SK-N-SH (cell line): ENCODE results near the gene ZFP90. TPM values are rescaled to one million over a fixed set of nuclear protein-coding genes. Genes with fewer than 3 reads are reported as not detected.
A peak's percentile ranks its signal among the peaks of the same experiment; 100 is the strongest.

Source experiments
- CTCF ChIA-PET: fragments of 300-600, 350-600 bp; formaldehyde crosslinking; extraction: SDS; loops from one replicate; lab custom pipeline; 2021; lab: Yijun Ruan, JAX
- POLR2A ChIA-PET: fragments of 350-600 bp; sonication (Branson Sonifier 250); formaldehyde crosslinking; extraction: SDS; loops from one replicate; lab custom pipeline; 2020; ENCODE audit warnings: antibody characterized with exemption, inconsistent platforms; lab: Yijun Ruan, JAX
- DNase-seq: peaks from one replicate; pipeline ENCODE4 v3.0.0; 2012
- H2AFZ ChIP-seq: fragments of 200-600 bp; sonication (generic); 2 replicates; pipeline ENCODE4 v1.8.1; 2016; ENCODE audit warnings: antibody characterized with exemption, mild to moderate bottlenecking, low read depth
- H3F3A ChIP-seq: fragments of 200-600 bp; sonication (generic); replicated peaks from 2 replicates; pipeline ENCODE3; 2016; ENCODE audit warnings: antibody characterized with exemption, mild to moderate bottlenecking; ENCODE audit not compliant: insufficient read depth
- H3K27ac ChIP-seq, 2 experiments: fragments of 200-500 bp in 1 of 2; fragments of 200-600 bp in 1 of 2; sonication (Bioruptor generic) in 1 of 2; sonication (generic), shearing (Covaris generic) in 1 of 2; 2 replicates each; pipeline versions ENCODE4 v1.5.1 to v1.6.1; 2014 to 2016; ENCODE audit warnings: low read depth in 2 of 2, inconsistent platforms in 1 of 2, low read length in 1 of 2, mild to moderate bottlenecking in 1 of 2, mixed read lengths in 1 of 2
- H3K27me3 ChIP-seq: fragments of 200-600 bp; sonication (generic), shearing (Covaris generic); 2 replicates; pipeline ENCODE4 v1.6.1; 2016; ENCODE audit warnings: mixed run types; ENCODE audit not compliant: insufficient read depth
- H3K36me3 ChIP-seq, 2 experiments: fragments of 200-500 bp in 1 of 2; fragments of 200-600 bp in 1 of 2; sonication (Bioruptor generic) in 1 of 2; sonication (generic) in 1 of 2; replicated peaks in 1 of 2; 2 replicates each; pipeline versions ENCODE3 to v1.5.1; 2014 to 2016; ENCODE audit warnings: low read length in 1 of 2, mild to moderate bottlenecking in 1 of 2; ENCODE audit not compliant: insufficient read depth in 2 of 2, control insufficient read depth in 1 of 2
- H3K4me1 ChIP-seq, 2 experiments: fragments of 200-500 bp in 1 of 2; fragments of 200-600 bp in 1 of 2; sonication (Bioruptor generic) in 1 of 2; sonication (generic), shearing (Covaris generic) in 1 of 2; 2 replicates each; pipeline versions ENCODE4 v1.5.1 to v1.6.1; 2014 to 2016; ENCODE audit warnings: low read depth in 1 of 2, low read length in 1 of 2, mixed run types in 1 of 2; ENCODE audit not compliant: insufficient read depth in 2 of 2, control insufficient read depth in 1 of 2
- H3K4me2 ChIP-seq: fragments of 200-600 bp; sonication (generic), shearing (Covaris generic); 2 replicates; pipeline ENCODE4 v1.6.1; 2017; ENCODE audit warnings: mixed run types
- H3K4me3 ChIP-seq, 2 experiments: fragments of 200-500 bp in 1 of 2; fragments of 200-600 bp in 1 of 2; sonication (Bioruptor generic) in 1 of 2; sonication (generic), shearing (Covaris generic) in 1 of 2; 2 replicates each; pipeline versions ENCODE4 v1.5.1 to v1.8.1; 2014 to 2016; ENCODE audit warnings: low read depth in 2 of 2, inconsistent platforms in 1 of 2, low read length in 1 of 2, mild to moderate bottlenecking in 1 of 2, mixed read lengths in 1 of 2, moderate library complexity in 1 of 2
- H3K79me2 ChIP-seq: fragments of 200-600 bp; sonication (generic); 2 replicates; pipeline ENCODE4 v1.8.1; 2017; ENCODE audit warnings: mild to moderate bottlenecking; ENCODE audit not compliant: insufficient read depth
- H3K9ac ChIP-seq: fragments of 200-600 bp; sonication (generic); 2 replicates; pipeline ENCODE4 v1.6.1; 2017; ENCODE audit warnings: mixed run types
- H3K9me2 ChIP-seq: fragments of 200-600 bp; sonication (generic); 2 replicates; pipeline ENCODE4 v1.6.1; 2017; ENCODE audit warnings: mixed run types
- H3K9me3 ChIP-seq: fragments of 200-600 bp; sonication (generic); 2 replicates; pipeline ENCODE4 v1.6.1; 2017; ENCODE audit warnings: mixed run types, mild to moderate bottlenecking, moderate library complexity
- H4K20me1 ChIP-seq: fragments of 200-600 bp; sonication (generic); 2 replicates; pipeline ENCODE4 v1.6.1; 2017; ENCODE audit warnings: mild to moderate bottlenecking, mixed run types; ENCODE audit not compliant: insufficient read depth
- CHD2 ChIP-seq: fragments of 150-350 bp; IDR thresholded peaks from 2 replicates; pipeline ENCODE4 v1.6.1; 2018; ENCODE audit warnings: low read length; ENCODE audit not compliant: partially characterized antibody
- ELF1 ChIP-seq: IDR thresholded peaks from 2 replicates; pipeline ENCODE4 v1.4.0; 2012
- EP300 ChIP-seq, 2 experiments: IDR thresholded peaks; 2 replicates each; pipeline versions ENCODE4 v1.4.0 to v1.6.1; 2012; ENCODE audit warnings: borderline replicate concordance in 1 of 2, low read depth in 1 of 2, low read length in 1 of 2
- FOXJ3 ChIP-seq: sonication (generic); formaldehyde crosslinking; IDR thresholded peaks from 2 replicates; pipeline ENCODE4 v1.5.1; 2020; ENCODE audit warnings: mild to moderate bottlenecking, missing genetic modification reagents
- FOXM1 ChIP-seq: IDR thresholded peaks from 2 replicates; pipeline ENCODE4 v1.4.0; 2012; ENCODE audit warnings: low read depth, mild to moderate bottlenecking
- GABPA ChIP-seq: IDR thresholded peaks from 2 replicates; pipeline ENCODE4 v1.4.0; 2012; ENCODE audit warnings: low read depth, mild to moderate bottlenecking
- GATA2 ChIP-seq: sonication (generic); formaldehyde crosslinking; IDR thresholded peaks from 2 replicates; pipeline ENCODE4 v1.5.0; 2020; ENCODE audit warnings: mild to moderate bottlenecking, missing genetic modification reagents
- JUND ChIP-seq: IDR thresholded peaks from 2 replicates; pipeline ENCODE4 v1.4.0; 2012
- MEF2A ChIP-seq: IDR thresholded peaks from 2 replicates; pipeline ENCODE4 v1.4.0; 2012; ENCODE audit warnings: low read depth, borderline replicate concordance
- POLR2AphosphoS5 ChIP-seq: IDR thresholded peaks from 2 replicates; pipeline ENCODE4 v1.6.1; 2012; ENCODE audit warnings: low read depth, low read length
- RCOR1 ChIP-seq: fragments of 150-350 bp; IDR thresholded peaks from 2 replicates; pipeline ENCODE4 v1.6.1; 2017; ENCODE audit warnings: antibody characterized with exemption, low read length
- RXRA ChIP-seq: IDR thresholded peaks from 2 replicates; pipeline ENCODE4 v1.4.0; 2012; ENCODE audit warnings: low read depth, mild to moderate bottlenecking, borderline replicate concordance
- SIN3A ChIP-seq: IDR thresholded peaks from 2 replicates; pipeline ENCODE4 v1.6.1; 2012; ENCODE audit warnings: low read depth, mild to moderate bottlenecking, low read length, moderate library complexity, borderline replicate concordance
- SMC3 ChIP-seq: IDR thresholded peaks from 2 replicates; pipeline ENCODE4 v1.6.1; 2012; ENCODE audit warnings: low read depth, low read length, improper control_type of control experiment
- TEAD4 ChIP-seq: IDR thresholded peaks from 2 replicates; pipeline ENCODE4 v1.4.0; 2012; ENCODE audit warnings: mild to moderate bottlenecking, borderline replicate concordance; ENCODE audit not compliant: insufficient read depth
- USF1 ChIP-seq: IDR thresholded peaks from 2 replicates; pipeline ENCODE4 v1.4.0; 2012; ENCODE audit warnings: low read depth, borderline replicate concordance
- USF2 ChIP-seq: fragments of 150-350 bp; IDR thresholded peaks from 2 replicates; pipeline ENCODE4 v1.6.1; 2017; ENCODE audit warnings: antibody characterized with exemption, low read length, low read depth, borderline replicate concordance
- WGBS: methylation state at CpG from one replicate; pipeline ENCODE4 v1.1.6; 2017; ENCODE audit warnings: low lambda C conversion rate; 5-methylcytosine and 5-hydroxymethylcytosine counted together
- polyA plus RNA-seq, 3 experiments: library from polyadenylated mRNA; depleted of rRNA; stranded (reverse); fragments of >200 nt; gene quantifications; 2 replicates each; pipeline ENCODE4 v1.2.3, GENCODE V29; 2012
- TF ChIP-seq, protein P1 (sequence below): IDR thresholded peaks from 2 replicates; pipeline ENCODE4 v1.4.0; 2012; ENCODE audit warnings: low read depth, borderline replicate concordance
- TF ChIP-seq, protein P2 (sequence below): IDR thresholded peaks from 2 replicates; pipeline ENCODE4 v1.4.0; 2012; ENCODE audit warnings: low read depth

The ZFP90 gene
- polyA plus RNA-seq, 1 of the 3 experiments (the other 2 are of a cell fraction) = 9.9 TPM

- H3K27ac ChIP-seq = peak overlapping the region in 1 of 2 experiments; percentile 60; a peak in 1 of 4 replicates
- peak overlapping the region; percentile 73 for H2AFZ ChIP-seq
- H3K4me1 ChIP-seq = peaks cover 0 to 3% of the 10 kb centered on the region in 2 experiments; a peak in 1 of 4 replicates
- ChIA-PET CTCF (interaction anchor here (1.4 to 3.9 kb wide), 2 partner anchors 12 to 19 kb away, joined by 6 to 24 read pairs; no protein-coding TSS in a partner anchor), POLR2A (interaction anchor here (1.6 kb wide), 1 partner anchor 27 kb away, joined by 3 read pairs; no protein-coding TSS in a partner anchor)
- peaks cover 32% of the 10 kb centered on the region for H3K79me2 ChIP-seq
- peak overlapping the region; percentile 92 for H3K9ac ChIP-seq
- H3F3A ChIP-seq = no peaks in the 10 kb centered on the region
- WGBS = 13% methylated on average over 8 of the region's 19 CpGs
- peaks cover 5 to 28% of the 10 kb centered on the region in 2 experiments for H3K36me3 ChIP-seq
- H3K9me3 ChIP-seq = no peaks in the 10 kb centered on the region
- peak overlapping the region; percentile 63 to 92 for H3K4me3 ChIP-seq
- TF ChIP-seq RCOR1 (no peak), GABPA (no peak), CHD2 (no peak), FOXJ3 (no peak), EP300 (IDR thresholded peaks at IDR 0.05; ENCODE audit: borderline replicate concordance in 1 of 2, low read depth in 1 of 2, low read length in 1 of 2) (no peak), TEAD4 (no peak), RXRA (no peak), JUND (no peak), SMC3 (no peak), MEF2A (no peak), GATA2 (CRISPR knock-in tag) (no peak), USF2 (no peak), SIN3A (no peak), POLR2AphosphoS5 (no peak), USF1 (no peak), FOXM1 (no peak), ELF1 (no peak)
- TF ChIP-seq, protein P1, sequence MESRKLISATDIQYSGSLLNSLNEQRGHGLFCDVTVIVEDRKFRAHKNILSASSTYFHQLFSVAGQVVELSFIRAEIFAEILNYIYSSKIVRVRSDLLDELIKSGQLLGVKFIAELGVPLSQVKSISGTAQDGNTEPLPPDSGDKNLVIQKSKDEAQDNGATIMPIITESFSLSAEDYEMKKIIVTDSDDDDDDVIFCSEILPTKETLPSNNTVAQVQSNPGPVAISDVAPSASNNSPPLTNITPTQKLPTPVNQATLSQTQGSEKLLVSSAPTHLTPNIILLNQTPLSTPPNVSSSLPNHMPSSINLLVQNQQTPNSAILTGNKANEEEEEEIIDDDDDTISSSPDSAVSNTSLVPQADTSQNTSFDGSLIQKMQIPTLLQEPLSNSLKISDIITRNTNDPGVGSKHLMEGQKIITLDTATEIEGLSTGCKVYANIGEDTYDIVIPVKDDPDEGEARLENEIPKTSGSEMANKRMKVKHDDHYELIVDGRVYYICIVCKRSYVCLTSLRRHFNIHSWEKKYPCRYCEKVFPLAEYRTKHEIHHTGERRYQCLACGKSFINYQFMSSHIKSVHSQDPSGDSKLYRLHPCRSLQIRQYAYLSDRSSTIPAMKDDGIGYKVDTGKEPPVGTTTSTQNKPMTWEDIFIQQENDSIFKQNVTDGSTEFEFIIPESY = no peak
- TF ChIP-seq, protein P2, sequence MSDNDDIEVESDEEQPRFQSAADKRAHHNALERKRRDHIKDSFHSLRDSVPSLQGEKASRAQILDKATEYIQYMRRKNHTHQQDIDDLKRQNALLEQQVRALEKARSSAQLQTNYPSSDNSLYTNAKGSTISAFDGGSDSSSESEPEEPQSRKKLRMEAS = no peak
- H3K9me2 ChIP-seq = no peaks in the 10 kb centered on the region
- DNase-seq = no peak
- H3K4me2 ChIP-seq = peak overlapping the region; percentile 87
- no peaks in the 10 kb centered on the region for H4K20me1 ChIP-seq
- H3K27me3 ChIP-seq = no peaks in the 10 kb centered on the region
Observed at GRCh38 chr16:68539711-68540239, 684 bp downstream of the ZFP90 start.
